NCI-H2171 (cell line): Measurements from ENCODE around the gene CHSY3.

ENCODE experiments used
- DNase-seq: peaks from one replicate; lab custom pipeline; 2025; lab: John Stamatoyannopoulos, UW

CHSY3 gene

DNA sequence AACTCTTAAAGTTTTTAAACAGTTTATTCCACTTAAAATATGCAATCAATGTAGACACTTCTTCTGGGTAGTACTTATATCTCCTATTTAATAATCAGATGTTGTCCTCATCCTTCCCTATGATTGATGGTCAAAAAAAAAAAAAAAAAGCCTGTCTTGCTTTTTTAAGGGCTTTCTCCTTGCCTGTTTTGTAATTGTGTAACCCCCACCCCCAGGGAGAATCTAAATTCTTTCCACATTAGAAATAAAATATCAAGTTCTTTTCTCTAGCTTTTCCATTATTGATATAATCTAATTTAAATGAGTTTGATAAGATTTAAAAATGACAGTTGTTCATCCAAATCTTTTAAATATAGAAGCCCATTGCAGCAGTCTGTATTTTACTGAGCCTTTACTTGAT is 119.7 kb downstream of the CHSY3 start:
- no peak for DNase-seq

DNA sequence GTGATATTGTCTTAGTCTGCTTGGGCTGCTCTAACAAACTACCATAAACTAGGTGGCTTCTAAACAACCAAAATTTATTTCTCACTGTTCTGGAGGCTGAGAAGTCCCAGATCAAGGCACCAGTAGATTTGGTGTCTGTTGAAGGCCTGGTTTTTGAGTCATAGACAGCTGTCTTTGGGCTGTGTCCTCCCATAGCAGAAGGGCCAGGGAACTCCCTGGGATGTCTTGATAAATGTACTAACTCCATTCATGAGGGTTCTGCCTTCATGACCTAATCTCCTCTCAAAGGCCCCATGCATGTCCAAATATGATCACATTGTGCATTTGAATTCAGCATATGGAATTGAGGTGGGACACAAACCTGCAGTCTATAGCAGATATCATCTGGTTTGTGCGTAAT is 121.2 kb downstream of the CHSY3 start:
- DNase-seq: no peak

DNA sequence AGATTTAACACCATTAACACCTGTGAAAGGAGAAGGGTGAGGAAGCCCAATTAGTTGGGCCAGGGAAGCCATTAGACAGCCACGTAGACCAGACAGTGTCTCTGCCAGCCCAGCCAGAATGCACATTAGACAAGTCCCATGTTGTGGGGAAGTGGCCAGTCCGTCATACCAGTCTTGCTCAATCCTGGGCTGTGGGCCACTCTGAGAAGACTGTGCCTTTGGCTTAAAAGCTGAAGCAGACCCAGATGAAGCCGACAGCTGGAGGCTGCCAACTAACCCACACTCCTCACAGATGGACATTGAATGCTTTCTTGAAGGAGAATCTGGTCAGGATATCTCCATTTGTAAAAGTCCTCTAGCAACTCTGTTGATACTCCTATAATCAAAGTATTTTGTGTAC is 128.5 kb downstream of the CHSY3 start:
- no peak for DNase-seq

DNA sequence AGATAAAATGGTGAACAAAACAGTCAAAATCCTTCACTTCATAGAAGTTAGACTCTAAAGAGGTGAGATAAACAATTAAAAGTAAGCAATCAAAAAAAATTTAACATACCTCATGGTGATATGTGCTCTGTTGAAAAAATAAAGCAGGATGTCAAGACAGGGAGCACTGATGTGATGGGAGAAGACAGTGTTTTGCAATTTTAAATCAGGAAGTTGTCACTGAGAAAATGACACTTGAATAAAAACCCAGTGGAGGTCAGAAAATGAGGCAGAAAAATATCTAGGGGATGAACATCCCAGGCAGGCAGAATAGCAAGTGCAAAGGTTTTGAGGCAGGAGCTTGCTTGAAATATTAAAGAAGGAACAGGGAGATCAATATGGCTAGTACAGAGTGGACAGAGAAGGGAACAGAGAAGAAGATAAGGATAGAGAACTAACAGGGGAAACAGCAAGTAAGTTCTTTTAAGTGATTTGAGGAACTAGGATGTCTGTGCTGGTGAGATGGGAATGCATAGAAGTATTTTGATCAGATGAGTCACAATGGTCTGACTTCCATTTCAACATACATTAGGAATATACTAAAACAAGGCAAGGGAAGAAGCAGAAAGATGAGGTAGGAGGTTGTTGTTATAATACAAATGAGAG is 130.4 kb downstream of the CHSY3 start:
- DNase-seq: no peak

DNA sequence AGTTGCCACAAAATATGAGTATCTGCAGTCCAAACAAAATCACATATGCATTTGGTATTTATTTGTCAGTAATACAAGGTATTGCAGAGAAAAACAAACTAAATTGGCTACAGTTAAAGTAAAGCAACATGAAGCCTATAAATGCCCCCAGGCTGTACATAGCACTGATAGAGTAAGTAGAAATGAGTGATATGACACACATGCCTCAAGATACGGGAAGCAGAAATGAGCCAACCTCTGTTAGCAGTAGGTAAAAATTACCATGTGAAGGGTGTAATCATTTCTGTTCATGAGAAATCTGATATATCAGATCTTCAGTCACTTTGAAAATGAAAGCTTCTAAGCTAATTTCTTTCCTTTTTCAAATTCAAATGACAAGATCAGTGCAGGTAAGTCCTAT is 131.1 kb downstream of the CHSY3 start:
- DNase-seq: no peak

DNA sequence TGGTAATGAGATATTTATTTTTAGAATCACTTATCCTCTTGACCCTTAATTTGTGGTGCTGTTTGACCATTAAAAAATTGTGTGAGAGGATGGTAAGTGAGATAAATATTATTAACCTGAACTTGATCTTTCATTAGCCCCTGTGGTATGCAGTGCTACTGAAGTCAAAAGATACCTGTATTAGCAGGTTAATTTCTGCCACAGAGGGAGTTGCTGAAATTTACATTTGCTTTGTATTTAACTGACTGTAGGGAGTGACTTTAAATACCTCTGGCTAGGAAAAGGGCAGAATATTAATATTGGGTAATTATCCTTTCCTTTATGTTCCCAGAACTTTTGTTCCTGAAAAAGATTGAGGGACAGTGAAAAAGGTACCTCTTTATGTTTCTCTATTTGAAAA is 133.6 kb downstream of the CHSY3 start:
- DNase-seq: no peak

DNA sequence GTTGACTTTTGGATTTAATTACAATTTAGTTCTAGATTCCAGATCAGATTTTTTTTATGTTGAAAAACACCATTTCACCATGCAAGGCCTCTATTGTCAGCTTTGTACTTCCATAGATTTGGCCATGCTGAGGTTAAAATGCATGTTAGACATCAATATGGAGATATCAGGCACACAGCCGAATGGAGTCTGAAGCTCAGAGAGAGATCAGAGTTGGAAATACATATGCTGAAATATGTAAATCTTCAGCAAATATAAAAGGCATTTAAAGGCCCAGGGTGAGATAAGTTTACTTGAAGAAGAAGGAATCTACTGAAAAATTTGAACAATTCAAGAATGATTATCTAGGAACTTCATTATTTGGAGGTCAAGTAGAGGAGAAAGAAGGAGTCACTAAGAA is 139.6 kb downstream of the CHSY3 start:
- DNase-seq: no peak

DNA sequence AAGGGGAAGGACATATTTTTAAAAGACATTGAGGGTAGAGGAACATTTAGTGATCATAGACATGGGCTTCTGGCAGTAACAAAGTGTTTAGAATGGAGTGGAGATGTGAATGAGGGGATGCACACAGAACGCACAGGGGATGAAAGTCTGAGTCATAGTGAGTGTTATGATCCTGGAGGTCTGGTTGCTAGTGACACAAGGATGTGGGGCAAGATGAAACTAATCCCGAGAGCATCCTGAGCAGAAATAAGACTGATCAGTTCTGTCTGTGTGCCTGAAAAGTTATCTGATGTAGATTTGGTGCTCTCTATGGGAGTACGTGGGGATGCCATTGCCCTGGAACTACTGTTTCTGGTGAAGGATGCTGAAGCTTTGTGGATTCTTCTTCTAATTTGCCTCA is 141.1 kb downstream of the CHSY3 start:
- DNase-seq: no peak

DNA sequence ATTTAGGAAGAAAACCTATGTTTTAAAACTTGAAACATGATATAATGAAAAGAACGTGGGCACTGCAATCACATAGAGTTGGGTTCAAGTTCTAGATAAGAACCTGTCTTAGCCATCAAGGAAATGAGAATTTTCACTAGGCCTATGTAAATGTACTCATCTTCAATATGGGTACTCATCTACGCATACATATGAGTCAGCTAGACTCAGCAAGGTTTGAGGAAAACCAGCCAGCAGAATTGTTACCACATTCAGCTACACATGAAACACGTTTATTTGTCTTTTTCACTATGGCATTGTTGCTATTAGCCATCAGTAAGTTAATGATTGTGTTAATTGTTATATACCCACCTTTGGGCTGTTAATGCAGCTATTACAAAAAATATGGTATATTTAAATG is 146.3 kb downstream of the CHSY3 start:
- DNase-seq: no peak

DNA sequence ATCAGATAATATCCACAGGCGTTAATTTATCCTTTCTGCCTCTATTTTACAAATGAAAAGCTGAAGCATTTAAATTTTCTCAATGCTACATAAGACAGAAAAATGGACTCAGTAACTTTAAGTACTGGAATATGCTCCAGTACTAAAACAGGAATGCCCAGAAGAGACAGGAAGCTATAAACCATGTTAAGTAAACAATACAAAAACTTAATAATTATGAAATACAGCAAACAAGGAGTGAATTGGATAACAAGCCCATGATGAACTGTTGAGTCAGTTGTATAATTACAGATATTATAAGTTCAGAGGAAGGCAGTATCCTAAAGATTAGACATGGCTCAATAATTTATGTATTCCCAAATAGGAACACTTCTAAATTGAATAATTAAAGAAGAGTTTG is 148.5 kb downstream of the CHSY3 start:
- no peak for DNase-seq

DNA sequence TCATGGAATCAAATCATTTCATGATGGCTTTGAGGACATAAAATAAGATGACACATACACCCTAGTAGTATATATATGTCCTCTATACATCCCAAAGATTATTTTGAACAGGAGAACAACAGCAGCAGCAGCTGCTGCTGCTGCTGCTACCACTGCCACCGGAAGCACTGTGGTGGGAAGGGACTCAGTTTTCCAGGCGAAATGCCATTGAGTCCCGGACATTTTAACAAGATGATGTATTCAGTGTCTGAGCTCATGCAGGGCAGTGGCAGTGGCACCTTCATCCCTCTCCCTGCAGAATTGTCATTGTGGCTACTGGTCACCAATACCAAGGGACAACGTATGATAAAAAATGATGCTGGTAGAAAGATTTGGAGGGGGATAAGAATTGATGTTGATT is 151.3 kb downstream of the CHSY3 start:
- no peak for DNase-seq

DNA sequence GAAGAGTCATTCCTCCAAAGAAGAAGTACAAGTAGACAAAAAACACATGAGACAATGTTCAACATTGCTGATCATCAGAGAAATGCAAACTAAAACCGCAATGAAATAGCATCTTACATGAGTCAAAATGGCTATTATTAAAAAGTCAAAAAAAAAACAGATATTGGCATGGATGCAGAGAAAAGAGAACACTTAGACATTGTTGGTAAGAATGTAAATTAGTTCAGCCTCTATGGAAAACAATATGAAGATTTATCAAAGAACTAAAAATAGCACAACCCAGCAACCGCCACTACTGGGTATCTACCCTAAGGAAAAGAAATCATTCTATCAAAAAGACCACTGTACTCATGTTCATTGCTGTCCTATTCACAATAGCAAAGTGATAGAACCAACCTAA is 157.5 kb downstream of the CHSY3 start:
- DNase-seq: no peak

DNA sequence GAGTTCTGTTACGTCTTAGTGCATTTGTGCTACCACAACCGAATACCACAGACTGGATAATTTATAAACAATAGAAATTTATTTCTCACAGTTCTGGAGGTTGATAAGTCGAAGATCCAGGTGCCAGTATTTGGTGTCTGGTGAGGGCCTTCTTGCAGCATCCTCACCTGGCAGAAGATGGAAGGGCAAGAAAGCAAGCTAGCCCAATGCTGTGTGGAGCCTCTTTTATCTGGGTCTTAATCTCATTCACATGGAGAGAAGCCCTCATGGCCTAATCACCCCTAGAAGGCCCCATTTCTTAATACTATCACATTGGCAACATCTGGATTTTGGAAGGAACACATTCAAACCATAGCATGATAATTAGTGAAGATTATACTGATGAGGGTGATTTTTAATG is 159.3 kb downstream of the CHSY3 start:
- DNase-seq: no peak

DNA sequence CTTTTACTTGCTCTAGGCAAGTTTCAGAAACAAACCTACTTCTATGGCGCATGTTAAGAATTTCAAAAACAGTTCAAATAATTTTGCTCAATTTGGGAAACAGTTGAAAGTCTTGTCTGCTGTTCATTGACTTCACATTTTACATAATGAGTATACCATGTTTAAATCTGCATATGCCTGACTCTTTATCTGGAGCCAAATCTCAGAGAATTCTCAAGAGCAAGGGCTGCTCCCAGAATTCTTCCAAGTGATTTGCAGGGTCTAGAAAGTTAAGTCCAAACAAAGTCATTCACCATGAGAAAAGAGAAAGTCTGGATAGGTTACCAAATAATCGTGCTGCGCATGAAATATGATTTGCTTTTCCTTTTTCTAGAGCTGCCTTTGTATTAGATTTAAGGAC is 160.2 kb downstream of the CHSY3 start:
- no peak for DNase-seq

DNA sequence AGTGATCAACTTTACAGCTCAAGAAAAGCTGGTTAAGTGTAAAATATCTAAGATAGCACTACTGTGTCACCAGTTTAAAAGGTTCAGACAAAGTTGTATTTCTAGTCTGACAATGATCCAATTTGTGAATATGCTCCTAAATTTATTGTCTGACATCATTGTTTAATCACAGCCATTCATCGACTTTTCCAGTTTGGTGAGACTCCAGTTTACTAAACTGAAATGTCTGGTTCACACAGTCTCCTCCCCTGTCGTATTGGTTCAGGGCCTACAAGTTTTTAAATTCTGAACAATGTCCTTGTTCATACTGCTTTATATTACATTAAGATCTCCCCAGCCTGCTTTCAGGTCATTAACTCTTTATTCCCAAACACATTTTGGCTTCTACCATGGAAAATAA is 161.4 kb downstream of the CHSY3 start:
- DNase-seq: no peak

DNA sequence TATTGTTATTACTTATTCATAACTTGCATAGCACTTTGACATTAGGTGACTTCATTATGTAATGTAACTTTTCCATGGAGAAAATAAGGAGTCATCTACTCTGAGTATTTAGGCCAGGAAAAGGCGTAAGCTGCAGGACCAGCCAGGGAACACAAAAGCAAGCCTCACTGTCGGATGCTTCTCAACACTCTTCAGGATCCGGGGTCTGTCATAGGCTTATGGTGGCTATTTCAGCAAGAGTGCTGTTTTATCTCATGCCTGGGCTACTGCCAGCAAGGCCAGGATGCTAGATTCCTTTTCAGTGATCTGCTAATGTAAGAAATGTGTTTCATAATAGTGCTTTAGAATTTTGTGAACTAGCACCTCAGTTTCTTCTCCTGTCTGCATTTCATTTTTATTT is 162.4 kb downstream of the CHSY3 start:
- no peak for DNase-seq

DNA sequence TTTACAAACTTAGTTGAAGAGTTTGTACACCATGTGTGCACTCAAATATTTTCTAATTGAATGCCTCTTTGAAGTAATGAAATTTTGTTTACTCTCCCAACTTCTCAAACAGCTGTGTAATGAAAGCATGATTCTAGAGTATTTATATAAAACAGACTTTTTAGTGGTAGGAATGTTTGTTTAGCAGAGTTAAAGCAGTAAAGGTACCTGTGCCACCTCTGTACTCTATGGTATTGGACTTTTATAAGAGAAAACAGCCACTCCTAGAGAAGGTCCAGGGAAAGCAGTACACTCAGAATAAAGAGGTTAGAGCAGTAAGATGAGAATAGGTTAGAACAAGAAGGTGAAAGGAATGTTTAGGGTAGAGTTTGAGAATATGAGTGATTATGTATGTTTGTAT is 163.1 kb downstream of the CHSY3 start:
- no peak for DNase-seq

DNA sequence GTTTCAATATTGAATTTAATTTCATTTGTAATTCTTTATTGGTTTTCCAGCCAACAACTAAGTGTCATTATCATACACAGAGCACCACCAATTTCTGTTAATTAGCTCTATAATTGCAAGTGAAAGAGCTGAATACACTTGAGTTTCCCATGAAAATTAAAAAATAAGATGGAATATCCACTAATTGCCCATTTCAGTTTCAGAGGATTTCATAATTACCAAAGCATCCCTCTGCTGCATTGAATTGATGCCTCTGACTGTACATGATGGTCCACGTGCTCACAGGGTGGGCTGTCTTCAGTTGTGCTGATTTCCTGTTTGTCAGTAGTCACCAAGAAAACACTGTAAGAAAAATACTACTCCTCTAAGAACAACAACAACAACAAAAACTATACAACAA is 163.8 kb downstream of the CHSY3 start:
- no peak for DNase-seq

DNA sequence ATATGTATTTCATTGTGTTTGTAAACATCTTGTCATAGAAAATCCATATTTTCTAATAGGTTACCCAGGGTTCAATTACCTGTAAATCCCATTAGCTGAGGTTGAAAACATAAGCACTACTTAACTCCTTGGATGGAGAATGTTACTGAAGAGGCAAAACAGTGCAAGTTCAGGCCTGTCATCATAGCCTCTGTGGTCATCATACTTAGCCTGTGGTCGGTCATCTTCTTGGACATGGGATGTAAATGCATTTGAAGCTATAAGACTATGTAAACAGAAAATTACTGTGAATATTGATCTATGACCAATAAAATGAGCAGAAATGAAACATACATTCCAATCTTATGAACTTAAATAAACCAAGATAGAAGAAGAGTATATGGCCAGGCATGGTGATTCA is 164.7 kb downstream of the CHSY3 start:
- no peak for DNase-seq

DNA sequence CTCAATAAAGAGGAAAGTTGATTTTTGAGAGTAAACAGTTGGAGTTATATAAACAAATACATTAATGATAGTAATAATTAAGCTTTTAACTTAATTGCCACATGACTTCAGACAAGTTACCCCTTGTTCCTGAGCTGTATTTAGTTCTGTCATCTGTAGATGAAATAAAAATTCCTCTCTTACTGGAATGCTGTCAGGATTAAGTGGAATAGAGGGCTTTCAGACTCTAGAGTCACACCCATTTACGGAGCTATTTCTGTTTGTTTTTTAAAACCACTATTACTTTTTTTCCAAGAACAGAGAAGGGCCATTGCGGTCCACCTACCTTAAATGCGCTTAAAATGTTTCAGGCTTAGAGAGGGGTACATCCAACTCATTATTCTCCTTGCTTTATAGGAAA is 170.6 kb downstream of the CHSY3 start:
- no peak for DNase-seq

DNA sequence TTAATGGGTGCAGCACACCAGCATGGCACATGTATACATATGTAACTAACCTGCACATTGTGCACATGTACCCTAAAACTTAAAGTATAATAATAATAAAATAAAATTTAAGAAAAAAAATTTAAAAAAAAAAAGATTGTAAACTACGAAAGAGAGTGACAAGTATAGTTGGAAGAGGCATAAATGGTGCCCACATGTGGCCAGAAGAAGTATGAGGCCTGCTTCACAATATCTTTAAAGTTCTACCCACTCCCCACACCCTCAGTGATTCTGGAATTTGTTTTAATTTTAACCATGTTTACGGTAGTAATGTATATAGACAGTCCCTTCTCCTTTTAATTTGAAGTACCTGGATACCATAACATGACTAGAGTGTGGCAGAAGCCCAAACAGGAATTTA is 172.7 kb downstream of the CHSY3 start:
- no peak for DNase-seq

DNA sequence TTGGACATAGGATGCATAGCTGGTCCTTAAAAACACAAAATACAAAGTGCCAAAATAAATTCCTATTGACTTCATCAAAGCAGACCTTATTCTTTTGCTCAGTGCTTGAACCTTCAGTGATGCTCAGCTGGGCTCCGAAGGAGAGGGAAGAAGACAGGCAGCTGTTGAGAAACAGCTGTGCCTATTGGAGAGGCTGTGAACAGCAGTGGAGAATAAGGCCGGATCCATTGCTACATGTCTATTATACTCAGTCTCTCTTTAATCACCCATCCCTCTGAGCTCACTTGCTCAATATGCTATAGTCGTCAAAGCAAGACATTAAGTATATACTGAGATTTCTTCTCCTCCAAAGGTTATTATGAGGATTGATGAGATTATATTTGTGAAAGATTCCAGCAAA is 174.4 kb downstream of the CHSY3 start:
- DNase-seq: no peak

DNA sequence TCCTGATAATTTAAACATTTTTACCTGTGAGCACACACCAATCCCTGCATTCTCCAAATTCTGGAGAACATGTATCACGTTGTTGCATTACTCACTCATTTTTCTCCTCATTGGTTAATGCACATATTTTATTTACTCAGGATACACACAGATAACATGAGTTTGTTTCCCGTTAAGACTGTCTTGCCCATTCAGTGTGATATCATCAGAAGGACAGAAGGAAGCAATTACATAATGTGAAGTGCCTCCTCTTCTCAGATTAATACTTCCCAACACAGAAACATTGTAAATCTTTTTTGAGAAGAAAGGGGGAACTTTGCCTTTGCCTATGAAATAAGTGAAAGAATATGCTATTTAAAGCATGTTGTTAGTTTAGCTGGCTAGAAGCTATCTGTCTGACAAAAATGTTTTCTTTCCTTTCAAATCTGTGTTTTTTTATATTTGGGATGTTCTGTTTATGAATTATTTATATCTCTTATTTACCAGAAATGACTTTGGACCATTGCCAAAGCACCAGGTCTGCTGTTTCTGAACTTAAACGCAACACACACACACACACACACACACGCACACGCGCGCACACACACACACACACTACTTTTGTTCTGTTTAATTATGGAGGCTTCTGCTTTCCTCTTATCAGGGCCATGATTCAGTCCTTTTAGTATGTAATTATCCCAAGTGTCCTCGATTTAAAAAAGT is 186.5 kb downstream of the CHSY3 start:
- no peak for DNase-seq

DNA sequence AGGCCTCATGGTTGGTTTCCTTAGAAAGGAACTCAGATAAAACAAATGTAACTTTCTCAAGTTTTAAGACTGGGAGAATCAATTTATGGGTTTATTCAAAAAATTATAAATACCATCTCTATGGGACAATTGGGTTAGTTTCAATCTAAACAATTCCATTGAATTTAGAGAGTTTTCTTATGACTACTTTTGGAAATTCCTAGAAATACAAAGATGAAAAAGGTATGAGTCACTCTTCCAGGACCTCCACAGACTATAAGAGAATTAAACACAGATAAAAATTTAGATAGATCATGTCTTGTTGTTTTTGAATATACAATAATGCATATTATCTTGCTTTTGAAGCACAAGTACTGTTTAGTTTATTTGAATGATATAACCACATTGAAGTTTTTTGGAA is 188.7 kb downstream of the CHSY3 start:
- DNase-seq: no peak
